GM10266 (cell line): ENCODE data around the gene EVC2.

ENCODE experiments used
- DNase-seq: peaks from one replicate; pipeline ENCODE4 v3.0.0; 2012; ENCODE audit errors: extremely low spot score
- TF ChIP-seq, protein P1 (sequence below): IDR thresholded peaks from 2 replicates; pipeline ENCODE4 v1.5.1; 2012; ENCODE audit warnings: mild to moderate bottlenecking, low read depth; ENCODE audit not compliant: control insufficient read depth, insufficient read depth; ENCODE audit errors: missing control alignments

The EVC2 gene

DNA sequence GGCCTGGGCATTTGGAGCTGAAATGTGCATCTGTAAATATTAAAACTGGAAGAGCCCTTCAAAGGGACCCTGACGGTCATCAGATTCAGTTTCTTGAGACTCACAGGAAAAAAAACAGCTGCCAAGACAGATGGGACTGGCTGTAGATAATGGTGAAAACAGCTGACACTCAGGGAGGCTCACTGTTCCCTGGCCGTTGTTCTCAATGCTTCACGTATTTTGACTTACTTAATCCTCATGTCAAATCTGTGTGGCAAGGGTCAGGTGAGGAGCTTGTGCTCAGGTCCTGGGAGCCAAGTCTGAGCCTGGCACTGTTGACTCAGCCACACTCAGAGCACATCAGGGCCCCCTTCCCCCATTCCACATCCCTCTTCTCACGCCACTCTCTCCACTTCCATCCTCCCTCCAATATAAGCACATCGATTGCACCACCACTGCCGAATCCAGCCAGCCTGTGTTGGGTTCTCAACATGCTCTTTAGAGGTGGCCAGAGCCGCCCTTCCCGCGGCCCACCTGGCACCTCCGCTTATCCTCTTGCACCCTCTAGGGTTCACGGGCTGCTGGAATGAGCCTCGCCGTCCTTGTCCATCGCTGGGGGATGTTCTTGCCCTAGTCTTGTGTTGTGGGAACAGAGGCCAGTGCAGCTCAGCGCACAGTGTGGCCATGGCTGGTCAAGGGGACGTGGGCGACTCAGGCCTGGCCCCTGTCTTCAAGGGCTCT is 42.7 kb upstream of the EVC2 start:
- DNase-seq: no peak
- TF ChIP-seq, protein P1, sequence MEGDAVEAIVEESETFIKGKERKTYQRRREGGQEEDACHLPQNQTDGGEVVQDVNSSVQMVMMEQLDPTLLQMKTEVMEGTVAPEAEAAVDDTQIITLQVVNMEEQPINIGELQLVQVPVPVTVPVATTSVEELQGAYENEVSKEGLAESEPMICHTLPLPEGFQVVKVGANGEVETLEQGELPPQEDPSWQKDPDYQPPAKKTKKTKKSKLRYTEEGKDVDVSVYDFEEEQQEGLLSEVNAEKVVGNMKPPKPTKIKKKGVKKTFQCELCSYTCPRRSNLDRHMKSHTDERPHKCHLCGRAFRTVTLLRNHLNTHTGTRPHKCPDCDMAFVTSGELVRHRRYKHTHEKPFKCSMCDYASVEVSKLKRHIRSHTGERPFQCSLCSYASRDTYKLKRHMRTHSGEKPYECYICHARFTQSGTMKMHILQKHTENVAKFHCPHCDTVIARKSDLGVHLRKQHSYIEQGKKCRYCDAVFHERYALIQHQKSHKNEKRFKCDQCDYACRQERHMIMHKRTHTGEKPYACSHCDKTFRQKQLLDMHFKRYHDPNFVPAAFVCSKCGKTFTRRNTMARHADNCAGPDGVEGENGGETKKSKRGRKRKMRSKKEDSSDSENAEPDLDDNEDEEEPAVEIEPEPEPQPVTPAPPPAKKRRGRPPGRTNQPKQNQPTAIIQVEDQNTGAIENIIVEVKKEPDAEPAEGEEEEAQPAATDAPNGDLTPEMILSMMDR: no peak

DNA sequence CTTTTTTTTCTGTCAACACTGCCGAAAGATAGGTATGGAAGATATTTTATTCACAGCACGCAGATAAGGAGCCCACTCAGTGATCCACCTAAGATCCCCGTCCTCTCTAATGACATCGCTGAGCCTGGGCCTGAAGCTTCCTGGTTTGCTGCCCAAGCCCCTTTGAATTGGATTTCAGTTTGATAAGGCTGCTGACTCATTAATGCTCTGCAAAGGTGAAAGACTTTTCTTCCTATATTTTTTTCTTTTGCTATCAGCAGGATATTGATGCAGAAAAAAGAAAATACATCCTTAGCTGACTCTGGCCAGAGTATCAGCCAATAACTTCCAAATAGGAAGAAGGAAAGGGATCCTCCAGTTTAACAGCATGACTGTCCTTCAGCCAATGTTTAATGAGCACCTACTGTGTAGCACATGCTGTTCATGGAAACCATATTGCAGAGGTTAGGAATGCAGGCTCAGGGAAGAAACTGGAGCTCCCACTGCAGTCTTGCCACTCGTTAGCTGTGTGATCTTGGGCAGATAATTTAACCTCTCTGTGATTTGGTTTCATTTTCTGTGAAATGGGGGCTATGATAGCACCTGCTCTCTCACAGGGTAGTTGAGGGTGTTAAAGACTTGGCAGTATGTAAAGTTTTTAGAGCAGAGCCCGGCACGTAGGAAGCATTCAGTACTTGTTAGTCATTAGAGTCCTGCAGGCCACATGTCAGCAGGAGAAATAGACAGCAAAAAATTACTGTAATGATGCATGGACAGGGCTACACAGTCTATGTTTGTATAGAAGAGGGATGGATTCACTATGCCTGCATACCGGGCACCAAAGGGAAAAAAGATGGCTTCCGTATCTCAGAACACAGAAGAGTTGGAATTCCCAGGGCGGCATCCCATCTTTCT is 41.9 kb upstream of the EVC2 start:
- TF ChIP-seq, protein P1: no peak
- no peak for DNase-seq

DNA sequence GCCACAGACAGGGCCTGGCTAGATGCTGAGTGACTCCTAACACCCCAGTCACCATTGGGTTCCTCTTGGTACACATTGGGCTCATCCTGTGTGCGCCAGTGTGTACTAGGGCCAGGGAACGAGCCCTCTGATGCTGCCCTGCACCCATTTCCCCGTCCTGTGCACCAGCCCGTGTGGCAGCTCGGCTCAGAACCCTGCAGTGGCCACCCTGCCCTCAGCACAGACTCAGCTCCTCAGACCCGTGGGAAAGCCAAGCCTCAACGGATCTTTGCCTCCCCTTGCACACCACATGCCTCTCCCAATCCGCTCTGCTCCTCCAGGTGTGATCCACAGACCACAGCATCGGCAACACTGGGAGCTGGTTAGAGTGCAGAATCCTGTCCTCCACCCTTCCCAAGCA is 41.2 kb upstream of the EVC2 start:
- DNase-seq: no peak
- TF ChIP-seq, protein P1: no peak

DNA sequence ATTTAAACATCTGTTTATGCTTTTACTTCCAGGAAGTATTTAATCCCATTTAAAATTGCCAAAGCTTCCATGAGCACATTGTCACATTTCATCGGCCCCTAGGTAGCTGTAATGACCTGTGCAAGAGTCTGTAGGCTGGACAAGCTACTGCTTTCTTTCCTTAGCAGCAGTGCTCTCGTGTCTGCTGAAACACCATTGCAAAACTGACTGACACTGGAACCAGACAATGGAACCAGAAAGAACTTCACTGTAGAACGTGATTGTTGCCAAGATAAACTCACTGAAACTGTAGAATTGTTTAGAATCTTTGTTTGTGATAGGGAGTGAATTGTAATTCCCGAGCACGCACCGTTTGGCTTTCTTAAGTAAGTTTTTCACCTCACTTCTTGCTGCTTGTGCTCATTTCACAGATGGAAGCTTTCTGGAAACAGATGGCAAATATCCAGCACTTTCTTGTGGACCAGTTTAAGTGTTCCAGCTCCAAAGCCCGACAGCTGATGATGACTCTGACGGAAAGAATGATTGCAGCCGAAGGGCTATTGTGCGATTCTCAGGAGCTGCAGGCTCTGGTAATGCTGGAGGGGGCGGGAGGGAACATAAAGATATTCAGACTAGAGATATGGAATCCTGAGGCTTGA is 39.5 kb upstream of the EVC2 start:
- TF ChIP-seq, protein P1: no peak
- no peak for DNase-seq

DNA sequence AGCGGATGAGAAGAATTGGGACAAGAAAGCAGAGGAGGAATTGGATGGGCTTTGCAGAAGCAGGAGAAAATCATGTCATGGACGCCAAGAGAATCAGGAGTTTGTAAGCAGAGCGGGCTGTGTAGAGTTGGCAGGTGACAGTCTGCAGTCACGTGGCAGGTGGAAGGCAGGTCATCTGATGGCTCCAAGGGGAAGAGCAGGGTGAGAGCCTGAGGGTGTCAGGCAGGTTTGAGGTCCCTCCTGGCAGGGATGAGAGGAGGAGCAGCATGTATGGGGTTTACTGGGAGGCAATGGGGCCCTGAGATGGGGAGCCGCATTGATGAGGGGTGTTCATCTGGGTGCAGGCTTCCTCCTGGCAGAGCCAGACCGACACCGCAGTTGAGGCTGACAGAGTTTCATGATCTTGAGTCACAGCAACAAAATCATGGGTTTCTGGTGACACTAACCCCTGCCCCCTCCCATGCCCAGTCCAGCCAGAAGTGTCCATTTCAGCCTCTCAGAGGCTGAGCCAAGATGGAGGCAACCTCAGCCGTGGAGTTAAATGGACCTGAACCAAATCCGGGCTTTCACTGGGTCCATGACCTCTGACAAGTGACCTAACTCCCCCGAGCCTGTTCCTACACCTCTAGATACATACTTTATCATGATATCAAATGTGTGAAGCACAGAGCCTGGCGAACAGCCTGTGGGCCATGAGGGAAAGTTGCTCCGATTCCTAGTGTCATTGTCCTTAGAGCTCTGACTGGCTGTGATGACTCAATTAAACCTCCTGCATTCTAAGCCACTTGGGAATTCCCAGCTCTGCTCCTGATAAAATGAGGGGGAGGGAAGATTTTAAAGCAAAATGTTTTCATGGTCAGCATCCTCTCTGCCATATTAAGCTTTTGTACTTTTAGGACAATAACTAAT is 38.7 kb upstream of the EVC2 start:
- TF ChIP-seq, protein P1: no peak
- DNase-seq: no peak

DNA sequence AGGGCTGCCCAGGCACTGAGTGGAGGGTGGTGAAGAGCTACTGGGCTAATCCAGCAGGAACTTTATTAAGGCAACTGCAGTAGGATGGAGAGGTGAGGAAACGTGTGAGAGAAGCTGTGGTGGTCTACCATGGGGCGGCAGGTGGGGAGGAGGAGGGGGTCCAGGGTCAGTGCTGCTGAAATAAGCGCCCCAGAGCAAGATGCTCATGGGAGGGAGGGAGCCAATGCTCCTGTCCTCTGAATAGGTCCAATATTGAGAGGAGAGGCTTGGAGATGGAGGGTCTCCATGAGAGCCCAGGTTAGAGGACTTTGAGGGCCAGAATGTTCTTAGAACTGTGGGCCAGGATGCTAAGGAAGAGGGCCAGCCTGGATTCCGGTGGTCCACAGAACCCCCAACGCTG is 37.9 kb upstream of the EVC2 start:
- DNase-seq: no peak
- TF ChIP-seq, protein P1: no peak
